Gastrocnemius medialis (tissue), 4 donors: ENCODE measurements around the gene C19orf73.
A peak's percentile ranks its signal among the peaks of the same experiment; 100 is the strongest.

Experiments used
- POLR2A ChIP-seq, 2 donors: fragments of 450-650 bp; IDR thresholded peaks; one replicate each; pipeline ENCODE4 v1.6.1; 2017; ENCODE audit warnings: antibody characterized with exemption in 2 of 2, mild to moderate bottlenecking in 2 of 2, moderate library complexity in 2 of 2
- TF ChIP-seq, protein P1 (sequence below), 5 experiments: fragments of 450-650 bp in 3 of 5; fragments of 200-600 bp in 2 of 5; sonication (generic) in 2 of 5; IDR thresholded peaks in 4 of 5; conservative IDR thresholded peaks in 1 of 5; 1 replicate in 4 of 5; 2 replicates in 1 of 5; pipeline ENCODE4 v1.5.1; 2016 to 2019; ENCODE audit warnings: antibody characterized with exemption in 5 of 5, mild to moderate bottlenecking in 3 of 5, moderate library complexity in 3 of 5

- TF ChIP-seq, protein P1, sequence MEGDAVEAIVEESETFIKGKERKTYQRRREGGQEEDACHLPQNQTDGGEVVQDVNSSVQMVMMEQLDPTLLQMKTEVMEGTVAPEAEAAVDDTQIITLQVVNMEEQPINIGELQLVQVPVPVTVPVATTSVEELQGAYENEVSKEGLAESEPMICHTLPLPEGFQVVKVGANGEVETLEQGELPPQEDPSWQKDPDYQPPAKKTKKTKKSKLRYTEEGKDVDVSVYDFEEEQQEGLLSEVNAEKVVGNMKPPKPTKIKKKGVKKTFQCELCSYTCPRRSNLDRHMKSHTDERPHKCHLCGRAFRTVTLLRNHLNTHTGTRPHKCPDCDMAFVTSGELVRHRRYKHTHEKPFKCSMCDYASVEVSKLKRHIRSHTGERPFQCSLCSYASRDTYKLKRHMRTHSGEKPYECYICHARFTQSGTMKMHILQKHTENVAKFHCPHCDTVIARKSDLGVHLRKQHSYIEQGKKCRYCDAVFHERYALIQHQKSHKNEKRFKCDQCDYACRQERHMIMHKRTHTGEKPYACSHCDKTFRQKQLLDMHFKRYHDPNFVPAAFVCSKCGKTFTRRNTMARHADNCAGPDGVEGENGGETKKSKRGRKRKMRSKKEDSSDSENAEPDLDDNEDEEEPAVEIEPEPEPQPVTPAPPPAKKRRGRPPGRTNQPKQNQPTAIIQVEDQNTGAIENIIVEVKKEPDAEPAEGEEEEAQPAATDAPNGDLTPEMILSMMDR (IDR thresholded peaks at IDR 0.05 in 4 of 5, conservative IDR thresholded peaks at IDR 0.05 in 1 of 5), result no peak
- TF ChIP-seq POLR2A (IDR thresholded peaks at IDR 0.05), result peak; percentile 87 to 90
These were observed 38.7 kb upstream of the C19orf73 start, which contains the start of gene TRPM4 for GRCh38 chr19:49157445-49158224.
